K562 (cell line): ENCODE results near the gene WDR64. TPM values are rescaled to one million over a fixed set of nuclear protein-coding genes. Genes with fewer than 3 reads are reported as not detected.

ENCODE experiments used
- DACH1 ChIP-seq: fragments of 450-650 bp; IDR thresholded peaks from 2 replicates; pipeline ENCODE4 v1.6.1; 2018; ENCODE audit not compliant: partially characterized antibody
- DDX20 ChIP-seq: fragments of 450-650 bp; IDR thresholded peaks from 2 replicates; pipeline ENCODE4 v1.6.1; 2016; ENCODE audit warnings: missing genetic modification characterization, low read depth, mild to moderate bottlenecking, missing compliant biosample characterization, moderate library complexity
- GABPB1 ChIP-seq: sonication (generic); formaldehyde crosslinking; IDR thresholded peaks from 2 replicates; pipeline ENCODE4 v1.8.0; 2022; ENCODE audit warnings: mild to moderate bottlenecking, missing genetic modification reagents
- LEF1 ChIP-seq: fragments of 450-650 bp; IDR thresholded peaks from 2 replicates; pipeline ENCODE4 v1.6.1; 2016; ENCODE audit warnings: mild to moderate bottlenecking
- MAFF ChIP-seq: IDR thresholded peaks from 2 replicates; pipeline ENCODE4 v1.6.1; 2012; ENCODE audit warnings: low read length, improper control_type of control experiment
- MLX ChIP-seq, 2 experiments: fragments of 450-650 bp in 1 of 2; sonication (generic) in 1 of 2; formaldehyde crosslinking; conservative IDR thresholded peaks; 2 replicates each; pipeline versions ENCODE4 v1.4.0 to v1.8.1; 2020 to 2022; ENCODE audit warnings: mild to moderate bottlenecking in 1 of 2, missing genetic modification reagents in 1 of 2
- NFYB ChIP-seq: IDR thresholded peaks from 2 replicates; pipeline ENCODE4 v1.6.1; 2011; ENCODE audit warnings: mild to moderate bottlenecking, moderate library complexity; ENCODE audit not compliant: insufficient read length; ENCODE audit errors: extremely low read depth
- RBFOX2 ChIP-seq: fragments of 200-400 bp; formaldehyde crosslinking; IDR thresholded peaks from 2 replicates; pipeline ENCODE4 v1.6.1; 2017; ENCODE audit warnings: low read depth, mild to moderate bottlenecking, low read length, moderate library complexity
- SREBF1 ChIP-seq: fragments of 150-350 bp; IDR thresholded peaks from 2 replicates; pipeline ENCODE4 v1.6.1; 2014; ENCODE audit warnings: antibody characterized with exemption, low read depth, low read length, borderline replicate concordance
- U2AF2 ChIP-seq: fragments of 200-400 bp; formaldehyde crosslinking; optimal IDR thresholded peaks from 2 replicates; pipeline ENCODE3; 2017; ENCODE audit warnings: low read depth, mild to moderate bottlenecking, low read length
- ZFP1 ChIP-seq: fragments of 450-650 bp; formaldehyde crosslinking; IDR thresholded peaks from 2 replicates; pipeline ENCODE4 v1.4.0; 2020; ENCODE audit warnings: mild to moderate bottlenecking, mixed read lengths
- ZNF263 ChIP-seq: sonication (generic); formaldehyde crosslinking; IDR thresholded peaks from 2 replicates; pipeline ENCODE4 v1.8.0; 2022; ENCODE audit warnings: mild to moderate bottlenecking, missing genetic modification reagents, borderline replicate concordance
- ZNF407 ChIP-seq: fragments of 450-650 bp; IDR thresholded peaks from 2 replicates; pipeline ENCODE4 v1.6.1; 2016; ENCODE audit warnings: low read depth
- polyA plus RNA-seq, 8 experiments: library from polyadenylated mRNA; depleted of rRNA in 4 of 8; stranded (reverse) in 5 of 8; unstranded in 3 of 8; fragments of >200 nt; fragmentation: Nextera tagmentation in 2 of 8; fragmentation: Illumina TruSeq in 1 of 8; extraction: Ambion mirVana in 2 of 8; extraction: Trizol in 1 of 8; gene quantifications; 2 replicates each; pipeline versions ENCODE4 v1.2.1 to v1.2.3, GENCODE V29; 2011 to 2014; ENCODE audit warnings: inconsistent platforms in 1 of 8, missing spikeins in 1 of 8
- total RNA-seq, 7 experiments: library from RNA; depleted of rRNA in 6 of 7; stranded (reverse); fragments of >200 nt in 6 of 7; fragmentation: Illumina TruSeq in 2 of 7; extraction: Trizol in 2 of 7; gene quantifications; 2 replicates each; pipeline versions ENCODE4 v1.2.1 to v1.2.3, GENCODE V29; 2011 to 2021; ENCODE audit warnings: low replicate concordance in 1 of 7
- TF ChIP-seq, protein P1 (sequence below): fragments of 250-450 bp; sonication (Bioruptor Pico); IDR thresholded peaks from 2 replicates; pipeline ENCODE4 v1.8.0; 2022; ENCODE audit warnings: inconsistent platforms
- TF ChIP-seq, protein P2 (sequence below): sonication (generic); formaldehyde crosslinking; IDR thresholded peaks from 2 replicates; pipeline ENCODE4 v1.8.0; 2022; ENCODE audit warnings: mild to moderate bottlenecking, missing genetic modification reagents

Gene WDR64
- total and polyA plus RNA-seq, 9 of the 15 experiments (the other 6 are each of a cell fraction or from before 2014, with no cell fraction given): 0.06 to 0.29 (median 0.19) TPM; not detected in 5

DNA sequence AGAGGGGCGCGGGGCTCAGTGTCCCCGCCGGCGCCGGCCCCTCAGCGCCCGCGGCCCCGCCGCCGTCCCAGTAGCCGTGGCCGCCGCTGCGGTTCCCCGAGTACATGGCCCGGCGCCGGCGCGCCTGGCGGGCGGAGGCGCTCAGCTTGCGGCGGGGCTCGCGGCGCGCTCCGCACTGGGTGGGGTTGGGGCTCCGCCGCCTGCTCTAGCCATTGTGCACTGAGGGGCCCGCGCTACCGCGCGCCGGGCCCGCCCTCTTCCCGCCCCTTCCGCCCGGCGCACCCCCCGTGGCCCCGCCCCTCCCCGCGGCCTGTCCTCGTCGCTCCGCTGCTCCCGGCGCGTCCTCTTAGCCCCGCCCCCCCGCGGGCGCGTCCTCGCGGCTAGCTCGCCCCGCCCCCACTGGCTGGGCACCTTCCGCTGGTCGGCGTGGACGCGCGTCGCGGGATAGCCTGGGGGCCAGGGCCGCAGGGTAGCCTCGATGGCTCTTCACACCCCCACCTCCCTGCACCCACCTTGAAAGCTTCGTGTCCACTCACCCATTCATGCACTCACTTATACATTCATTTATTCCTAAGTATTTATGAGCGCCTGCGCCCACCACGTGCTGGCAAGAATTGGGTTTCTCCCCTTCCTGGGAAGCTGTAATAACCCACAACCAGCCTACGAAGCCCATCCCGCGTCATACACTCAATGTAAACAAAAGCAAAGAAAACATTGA, 11.8 kb upstream of the WDR64 start, which contains the start of the genes CHML and OPN3 (continued):
- TF ChIP-seq, protein P1, sequence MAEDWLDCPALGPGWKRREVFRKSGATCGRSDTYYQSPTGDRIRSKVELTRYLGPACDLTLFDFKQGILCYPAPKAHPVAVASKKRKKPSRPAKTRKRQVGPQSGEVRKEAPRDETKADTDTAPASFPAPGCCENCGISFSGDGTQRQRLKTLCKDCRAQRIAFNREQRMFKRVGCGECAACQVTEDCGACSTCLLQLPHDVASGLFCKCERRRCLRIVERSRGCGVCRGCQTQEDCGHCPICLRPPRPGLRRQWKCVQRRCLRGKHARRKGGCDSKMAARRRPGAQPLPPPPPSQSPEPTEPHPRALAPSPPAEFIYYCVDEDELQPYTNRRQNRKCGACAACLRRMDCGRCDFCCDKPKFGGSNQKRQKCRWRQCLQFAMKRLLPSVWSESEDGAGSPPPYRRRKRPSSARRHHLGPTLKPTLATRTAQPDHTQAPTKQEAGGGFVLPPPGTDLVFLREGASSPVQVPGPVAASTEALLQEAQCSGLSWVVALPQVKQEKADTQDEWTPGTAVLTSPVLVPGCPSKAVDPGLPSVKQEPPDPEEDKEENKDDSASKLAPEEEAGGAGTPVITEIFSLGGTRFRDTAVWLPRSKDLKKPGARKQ (CRISPR knock-in tag): peak; percentile 84
- no peak for TF ChIP-seq SREBF1
- TF ChIP-seq LEF1: no peak
- no peak for TF ChIP-seq GABPB1 (CRISPR knock-in tag)
- no peak for TF ChIP-seq MLX (CRISPR knock-in tag; conservative IDR thresholded peaks at IDR 0.05)
- TF ChIP-seq MAFF: no peak
- no peak for TF ChIP-seq ZNF407
- no peak for TF ChIP-seq DACH1
- peak; percentile 88 for TF ChIP-seq RBFOX2
- no peak for TF ChIP-seq NFYB
- TF ChIP-seq U2AF2: no peak
- TF ChIP-seq DDX20 (tag): no peak
- no peak; the same call in 1 of the 2 replicates for TF ChIP-seq ZNF263 (CRISPR knock-in tag)
- TF ChIP-seq ZFP1 (CRISPR knock-in tag): no peak
- TF ChIP-seq, protein P2, sequence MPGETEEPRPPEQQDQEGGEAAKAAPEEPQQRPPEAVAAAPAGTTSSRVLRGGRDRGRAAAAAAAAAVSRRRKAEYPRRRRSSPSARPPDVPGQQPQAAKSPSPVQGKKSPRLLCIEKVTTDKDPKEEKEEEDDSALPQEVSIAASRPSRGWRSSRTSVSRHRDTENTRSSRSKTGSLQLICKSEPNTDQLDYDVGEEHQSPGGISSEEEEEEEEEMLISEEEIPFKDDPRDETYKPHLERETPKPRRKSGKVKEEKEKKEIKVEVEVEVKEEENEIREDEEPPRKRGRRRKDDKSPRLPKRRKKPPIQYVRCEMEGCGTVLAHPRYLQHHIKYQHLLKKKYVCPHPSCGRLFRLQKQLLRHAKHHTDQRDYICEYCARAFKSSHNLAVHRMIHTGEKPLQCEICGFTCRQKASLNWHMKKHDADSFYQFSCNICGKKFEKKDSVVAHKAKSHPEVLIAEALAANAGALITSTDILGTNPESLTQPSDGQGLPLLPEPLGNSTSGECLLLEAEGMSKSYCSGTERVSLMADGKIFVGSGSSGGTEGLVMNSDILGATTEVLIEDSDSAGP (CRISPR knock-in tag): no peak
